GM19240 (cell line): ENCODE results near the gene SMC3.
"Not testable (repeated sequence)": the region's sequence is repeated elsewhere in the genome, so short reads cannot be mapped to it uniquely, and the experiment has no call there.

Experiments used
- DNase-seq: peaks from one replicate; pipeline ENCODE4 v3.0.0; 2011; ENCODE audit warnings: low spot score; ENCODE audit not compliant: insufficient read length

Gene SMC3

GRCh38 chr10:110623316-110623715 lies 55.8 kb downstream of the SMC3 start:
- DNase-seq: not testable (repeated sequence)

GRCh38 chr10:110625356-110625894 lies 57.9 kb downstream of the SMC3 start:
- no peak for DNase-seq

- DNase-seq: no peak
Observed at GRCh38 chr10:110625951-110626855, 58.7 kb downstream of the SMC3 start.

- DNase-seq: no peak
Observed at GRCh38 chr10:110628161-110628560, 60.7 kb downstream of the SMC3 start.

GRCh38 chr10:110629680-110630191 lies 62.2 kb downstream of the SMC3 start:
- DNase-seq: no peak

- DNase-seq: no peak
Observed at GRCh38 chr10:110631934-110632333, 64.4 kb downstream of the SMC3 start.

GRCh38 chr10:110632591-110633215 lies 65.2 kb downstream of the SMC3 start:
- DNase-seq: no peak

- no peak for DNase-seq
Observed at GRCh38 chr10:110634527-110635209, 67.2 kb downstream of the SMC3 start.

- DNase-seq: no peak
Observed at GRCh38 chr10:110636572-110636931, 69.1 kb downstream of the SMC3 start.

- DNase-seq: no peak
Observed at GRCh38 chr10:110636932-110637557, 69.5 kb downstream of the SMC3 start.

GRCh38 chr10:110637558-110638053 lies 70.1 kb downstream of the SMC3 start:
- no peak for DNase-seq

- no peak for DNase-seq
Observed at GRCh38 chr10:110638319-110638718, 70.8 kb downstream of the SMC3 start.

GRCh38 chr10:110639046-110639445 lies 71.6 kb downstream of the SMC3 start:
- not testable (repeated sequence) for DNase-seq

GRCh38 chr10:110639858-110640257 lies 72.4 kb downstream of the SMC3 start:
- DNase-seq: not testable (repeated sequence)

GRCh38 chr10:110641256-110641655 lies 73.8 kb downstream of the SMC3 start:
- no peak for DNase-seq

- DNase-seq: no peak
Observed at GRCh38 chr10:110642204-110643034, 74.9 kb downstream of the SMC3 start.

- DNase-seq: no peak
Observed at GRCh38 chr10:110643035-110643652, 75.6 kb downstream of the SMC3 start.

- no peak for DNase-seq
Observed at GRCh38 chr10:110643653-110644597, 76.4 kb downstream of the SMC3 start, which contains the start of gene RBM20. Gene RBM20 (plus strand): TSS chr10:110644336. CDS start chr10:110644455, 119 bp downstream.
